A204.1 (cell line): ENCODE results near the gene CASP1.

Source experiments
- FAIRE-seq: peaks from 2 replicates; lab custom pipeline; 2012; peaks lifted over from hg19 to GRCh38; lab: Jason Lieb, UNC

The CASP1 gene

GRCh38 chr11:104984808-104985207 is 50.1 kb downstream of the CASP1 start:
- no peak for FAIRE-seq

GRCh38 chr11:104979839-104980238 is 55.1 kb downstream of the CASP1 start:
- no peak for FAIRE-seq
